ENCODE results near the gene PDIA3. TPM values are rescaled to one million over a fixed set of nuclear protein-coding genes. Genes with fewer than 3 reads are reported as not detected.

Gene PDIA3
- total and polyA plus RNA-seq, 2 donors (not counting 3 experiments of a cell fraction or from before 2014, with no cell fraction given), result 140 to 857 TPM

DNA sequence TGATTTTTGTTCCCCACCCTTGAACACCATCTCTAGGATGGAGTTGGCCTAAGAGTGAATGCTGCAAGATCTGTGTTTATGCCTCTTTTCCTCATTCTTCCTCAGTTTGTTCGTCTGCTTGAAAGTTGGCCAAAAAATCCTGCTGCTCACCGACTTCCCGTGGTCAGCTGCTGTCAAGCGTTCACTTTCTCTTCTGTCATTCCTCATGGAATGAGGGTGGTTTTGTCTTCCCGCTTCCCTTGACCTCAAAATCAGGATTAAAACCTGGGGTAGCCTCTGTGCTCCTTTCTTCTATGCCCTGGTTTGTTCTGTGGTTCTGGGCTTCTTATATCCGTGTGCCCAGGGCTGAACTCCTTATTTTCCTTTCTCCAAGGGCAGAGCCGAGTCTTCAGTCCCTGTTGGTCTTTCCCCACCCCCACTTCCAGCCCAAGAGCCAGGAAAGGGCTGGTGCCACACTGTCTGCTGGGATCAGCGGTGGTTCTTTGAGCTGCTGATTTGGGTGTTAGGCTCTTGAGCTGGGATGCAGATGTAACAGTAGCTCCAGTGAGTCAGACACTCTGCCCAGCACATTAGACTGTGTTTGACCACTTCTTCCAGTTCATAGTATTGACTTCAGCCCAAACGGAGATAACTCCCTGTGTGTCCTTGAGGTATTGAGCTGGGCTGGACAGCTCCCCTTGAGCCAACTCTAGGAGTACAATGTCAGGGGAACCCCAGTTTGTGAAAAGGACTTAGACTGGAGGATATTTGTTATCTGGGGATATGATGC lies 48.2 kb downstream of the PDIA3 start:
- Histone ChIP-seq H3K4me3 (replicated peaks in 1 of 3; ENCODE audit: insufficient read depth in 1 of 3, low read depth in 1 of 3, low read length in 3 of 3) (no peak overlapping the region), H4K20me1 (replicated peaks; ENCODE audit: control insufficient read depth, extremely low read depth, insufficient read depth, low read length) (no peaks in the 10 kb centered on the region), H2AFZ (ENCODE audit: low read depth, low read length) (no peak overlapping the region), H3K36me3 (ENCODE audit: control insufficient read depth in 2 of 2, extremely low read depth in 1 of 2, insufficient read depth in 2 of 2, low read length in 2 of 2) (peaks cover 21 to 26% of the 10 kb centered on the region in 2 experiments), H3K27ac (ENCODE audit: insufficient read depth, low read depth, low read length) (peak overlapping the region; percentile 7), H3K27me3 (ENCODE audit: control insufficient read depth in 2 of 2, insufficient read depth in 2 of 2, low read length in 2 of 2) (no peaks in the 10 kb centered on the region), H3K9me1 (replicated peaks; ENCODE audit: control insufficient read depth, extremely low read depth, insufficient read depth, low read length) (no peaks in the 10 kb centered on the region), H3K9me3 (replicated peaks; ENCODE audit: control insufficient read depth, insufficient read depth, low read length) (no peaks in the 10 kb centered on the region), H3K79me2 (ENCODE audit: control insufficient read depth, insufficient read depth, low read length) (peaks cover 31% of the 10 kb centered on the region), H3K9ac (replicated peaks; ENCODE audit: extremely low read depth, insufficient read depth, low read length) (no peak overlapping the region), H3K4me1 (ENCODE audit: control insufficient read depth, extremely low read depth, insufficient read depth, low read length) (peaks cover 21% of the 10 kb centered on the region), H3K4me2 (ENCODE audit: insufficient read depth, low read length) (peak overlapping the region; percentile 36)
- no TSS peak for BruUV-seq (replicated peaks)
- ChIA-PET CTCF (interaction anchor here (0.8 to 1.1 kb wide), 2 partner anchors 18 to 707 kb away, joined by 3 to 4 read pairs; partner anchors contain the start of gene ELL3), POLR2A (no interaction called here)
- dilution Hi-C loops (cut with MboI; ENCODE audit: extremely low pct_ligation_motif_present, low sequenced_read_pairs), result no loop called here
- peak; percentile 84 for FAIRE-seq
- DNase-seq (ENCODE audit: low read depth, low spot score), result peak; percentile 9
- intact Hi-C loops (cut with micrococcal nuclease), result no loop called here
- TF ChIP-seq MYC (IDR thresholded peaks at IDR 0.05; ENCODE audit: low read depth, low read length) (no peak), JUN (IDR thresholded peaks at IDR 0.05; ENCODE audit: borderline replicate concordance, insufficient read depth, insufficient read length, low read depth) (no peak), POLR2AphosphoS5 (IDR thresholded peaks at IDR 0.05; ENCODE audit: insufficient read depth, low read depth, low read length) (no peak), GATA2 (IDR thresholded peaks at IDR 0.05; ENCODE audit: insufficient read depth, insufficient read length, low read depth, low read length) (no peak), POLR2A (IDR thresholded peaks at IDR 0.05; ENCODE audit: low read depth, low read length) (no peak), EZH2 (IDR thresholded peaks at IDR 0.05; ENCODE audit: borderline replicate concordance, low read depth, low read length, severe bottlenecking) (no peak), FOS (IDR thresholded peaks at IDR 0.05; ENCODE audit: borderline replicate concordance, insufficient read depth, low read length) (no peak), MAX (IDR thresholded peaks at IDR 0.05; ENCODE audit: insufficient read depth, insufficient read length) (no peak)
- TF ChIP-seq, protein P1, sequence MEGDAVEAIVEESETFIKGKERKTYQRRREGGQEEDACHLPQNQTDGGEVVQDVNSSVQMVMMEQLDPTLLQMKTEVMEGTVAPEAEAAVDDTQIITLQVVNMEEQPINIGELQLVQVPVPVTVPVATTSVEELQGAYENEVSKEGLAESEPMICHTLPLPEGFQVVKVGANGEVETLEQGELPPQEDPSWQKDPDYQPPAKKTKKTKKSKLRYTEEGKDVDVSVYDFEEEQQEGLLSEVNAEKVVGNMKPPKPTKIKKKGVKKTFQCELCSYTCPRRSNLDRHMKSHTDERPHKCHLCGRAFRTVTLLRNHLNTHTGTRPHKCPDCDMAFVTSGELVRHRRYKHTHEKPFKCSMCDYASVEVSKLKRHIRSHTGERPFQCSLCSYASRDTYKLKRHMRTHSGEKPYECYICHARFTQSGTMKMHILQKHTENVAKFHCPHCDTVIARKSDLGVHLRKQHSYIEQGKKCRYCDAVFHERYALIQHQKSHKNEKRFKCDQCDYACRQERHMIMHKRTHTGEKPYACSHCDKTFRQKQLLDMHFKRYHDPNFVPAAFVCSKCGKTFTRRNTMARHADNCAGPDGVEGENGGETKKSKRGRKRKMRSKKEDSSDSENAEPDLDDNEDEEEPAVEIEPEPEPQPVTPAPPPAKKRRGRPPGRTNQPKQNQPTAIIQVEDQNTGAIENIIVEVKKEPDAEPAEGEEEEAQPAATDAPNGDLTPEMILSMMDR (IDR thresholded peaks at IDR 0.05; ENCODE audit: extremely low read depth in 1 of 2, insufficient read depth in 1 of 2, low read depth in 1 of 2, low read length in 2 of 2), result no peak
